Measurements from ENCODE around the gene BHLHA15. TPM values are rescaled to one million over a fixed set of nuclear protein-coding genes. Genes with fewer than 3 reads are reported as not detected.

The BHLHA15 gene
- total RNA-seq, 6 experiments from 2014 or later: 0.33 TPM; not detected in 5

- Mint-ChIP-seq H3K36me3 (ENCODE audit: low read depth) (peaks cover 4% of the 10 kb centered on the region), H3K27me3 (ENCODE audit: insufficient read depth) (no peaks in the 10 kb centered on the region; the same call in 1 of the 2 replicates), H3K4me1 (ENCODE audit: low read depth) (peaks cover 26% of the 10 kb centered on the region), H3K27ac (no peak overlapping the region), H3K4me3 (no peak overlapping the region), H3K9me3 (no peaks in the 10 kb centered on the region)
- no peak for DNase-seq
- TF ChIP-seq, protein P1, sequence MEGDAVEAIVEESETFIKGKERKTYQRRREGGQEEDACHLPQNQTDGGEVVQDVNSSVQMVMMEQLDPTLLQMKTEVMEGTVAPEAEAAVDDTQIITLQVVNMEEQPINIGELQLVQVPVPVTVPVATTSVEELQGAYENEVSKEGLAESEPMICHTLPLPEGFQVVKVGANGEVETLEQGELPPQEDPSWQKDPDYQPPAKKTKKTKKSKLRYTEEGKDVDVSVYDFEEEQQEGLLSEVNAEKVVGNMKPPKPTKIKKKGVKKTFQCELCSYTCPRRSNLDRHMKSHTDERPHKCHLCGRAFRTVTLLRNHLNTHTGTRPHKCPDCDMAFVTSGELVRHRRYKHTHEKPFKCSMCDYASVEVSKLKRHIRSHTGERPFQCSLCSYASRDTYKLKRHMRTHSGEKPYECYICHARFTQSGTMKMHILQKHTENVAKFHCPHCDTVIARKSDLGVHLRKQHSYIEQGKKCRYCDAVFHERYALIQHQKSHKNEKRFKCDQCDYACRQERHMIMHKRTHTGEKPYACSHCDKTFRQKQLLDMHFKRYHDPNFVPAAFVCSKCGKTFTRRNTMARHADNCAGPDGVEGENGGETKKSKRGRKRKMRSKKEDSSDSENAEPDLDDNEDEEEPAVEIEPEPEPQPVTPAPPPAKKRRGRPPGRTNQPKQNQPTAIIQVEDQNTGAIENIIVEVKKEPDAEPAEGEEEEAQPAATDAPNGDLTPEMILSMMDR (IDR thresholded peaks at IDR 0.05): no peak
These were observed 21.7 kb upstream of the BHLHA15 start for GRCh38 chr7:98189559-98189958.

DNA sequence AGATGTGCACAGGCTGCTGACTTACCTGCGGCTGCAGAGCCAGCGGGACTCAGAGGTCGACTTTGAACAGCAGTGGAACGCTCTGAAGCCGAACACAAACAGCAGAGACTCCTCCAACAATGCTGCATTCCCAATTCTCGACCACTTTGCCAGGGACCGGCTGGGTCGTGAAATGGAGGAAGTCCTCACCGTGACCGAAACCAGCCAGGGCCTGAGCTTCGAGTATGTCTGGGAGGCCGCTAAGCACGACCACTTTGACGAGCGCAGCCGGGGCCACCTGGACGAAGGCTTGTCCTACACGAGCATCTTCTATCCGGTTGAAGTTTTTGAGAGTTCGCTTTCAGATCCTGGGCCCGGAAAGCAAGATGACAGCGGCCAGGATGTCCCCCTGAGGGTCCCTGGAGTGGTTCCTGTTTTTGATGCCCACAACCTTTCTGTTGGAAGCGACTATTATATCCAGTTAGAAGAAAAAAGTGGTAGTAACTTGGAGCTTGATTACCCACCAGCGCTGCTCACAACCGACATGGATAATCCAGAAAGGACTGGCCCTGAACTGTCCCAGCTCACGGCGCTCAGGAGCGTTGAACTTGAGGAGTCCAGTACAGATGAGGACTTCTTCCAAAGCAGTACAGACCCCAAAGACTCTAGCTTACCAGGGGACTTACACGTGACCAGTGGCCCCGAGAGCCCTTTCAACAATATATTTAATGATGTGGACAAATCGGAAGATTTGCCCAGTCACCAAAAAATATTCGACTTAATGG, 19.4 kb upstream of the BHLHA15 start:
- TF ChIP-seq, protein P1 (IDR thresholded peaks at IDR 0.05): no peak
- DNase-seq: no peak
- H3K9me3 Mint-ChIP-seq: no peaks in the 10 kb centered on the region
- H3K4me3 Mint-ChIP-seq: no peak overlapping the region
- no peak overlapping the region for H3K27ac Mint-ChIP-seq
- peaks cover 23% of the 10 kb centered on the region for H3K4me1 Mint-ChIP-seq (ENCODE audit: low read depth)
- peaks cover 4% of the 10 kb centered on the region for H3K36me3 Mint-ChIP-seq (ENCODE audit: low read depth)
- no peaks in the 10 kb centered on the region; the same call in 1 of the 2 replicates for H3K27me3 Mint-ChIP-seq (ENCODE audit: insufficient read depth)

GRCh38 chr7:98192781-98193457, 18.3 kb upstream of the BHLHA15 start:
- Mint-ChIP-seq H3K4me1 (ENCODE audit: low read depth) (peaks cover 16% of the 10 kb centered on the region), H3K9me3 (no peaks in the 10 kb centered on the region), H3K4me3 (no peak overlapping the region), H3K27ac (no peak overlapping the region), H3K27me3 (ENCODE audit: insufficient read depth) (no peaks in the 10 kb centered on the region; the same call in 1 of the 2 replicates), H3K36me3 (ENCODE audit: low read depth) (peaks cover 3% of the 10 kb centered on the region)
- TF ChIP-seq, protein P1 (IDR thresholded peaks at IDR 0.05): no peak
- DNase-seq: no peak

DNA sequence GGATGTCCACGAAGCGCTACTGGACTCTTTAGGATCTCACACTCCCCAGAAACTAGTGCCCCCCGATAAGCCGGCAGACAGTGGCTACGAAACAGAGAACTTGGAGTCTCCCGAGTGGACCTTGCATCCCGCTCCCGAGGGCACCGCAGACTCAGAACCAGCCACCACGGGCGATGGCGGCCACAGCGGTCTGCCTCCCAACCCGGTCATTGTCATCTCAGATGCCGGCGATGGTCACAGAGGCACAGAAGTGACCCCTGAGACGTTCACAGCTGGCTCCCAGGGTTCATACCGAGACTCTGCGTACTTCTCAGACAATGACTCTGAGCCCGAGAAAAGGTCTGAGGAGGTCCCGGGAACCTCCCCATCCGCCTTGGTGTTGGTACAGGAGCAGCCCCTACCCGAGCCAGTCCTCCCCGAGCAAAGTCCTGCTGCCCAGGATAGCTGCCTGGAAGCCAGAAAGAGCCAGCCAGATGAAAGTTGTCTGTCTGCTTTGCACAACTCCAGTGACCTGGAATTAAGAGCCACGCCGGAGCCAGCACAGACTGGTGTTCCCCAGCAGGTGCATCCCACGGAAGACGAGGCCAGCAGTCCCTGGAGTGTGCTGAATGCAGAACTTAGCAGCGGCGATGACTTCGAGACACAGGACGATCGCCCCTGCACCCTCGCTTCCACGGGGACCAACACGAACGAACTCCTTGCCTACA, 17.6 kb upstream of the BHLHA15 start:
- TF ChIP-seq, protein P1 (IDR thresholded peaks at IDR 0.05): no peak
- Mint-ChIP-seq H3K27ac (no peak overlapping the region), H3K27me3 (ENCODE audit: insufficient read depth) (no peaks in the 10 kb centered on the region; the same call in 1 of the 2 replicates), H3K36me3 (ENCODE audit: low read depth) (no peaks in the 10 kb centered on the region; the same call in 1 of the 2 replicates), H3K9me3 (no peaks in the 10 kb centered on the region), H3K4me1 (ENCODE audit: low read depth) (peaks cover 13% of the 10 kb centered on the region), H3K4me3 (no peak overlapping the region)
- no peak for DNase-seq

- DNase-seq: no peak
- Mint-ChIP-seq H3K4me1 (ENCODE audit: low read depth) (peaks cover 18% of the 10 kb centered on the region), H3K27me3 (ENCODE audit: insufficient read depth) (no peaks in the 10 kb centered on the region; the same call in 1 of the 2 replicates), H3K36me3 (ENCODE audit: low read depth) (no peaks in the 10 kb centered on the region; the same call in 1 of the 2 replicates), H3K27ac (no peak overlapping the region), H3K9me3 (no peaks in the 10 kb centered on the region), H3K4me3 (no peak overlapping the region)
- TF ChIP-seq, protein P1 (IDR thresholded peaks at IDR 0.05): no peak
These were observed 17.1 kb upstream of the BHLHA15 start for GRCh38 chr7:98194186-98194585.

Data from HFFc6 (cell line).